ENCODE results near the gene GON4L. TPM values are rescaled to one million over a fixed set of nuclear protein-coding genes. Genes with fewer than 3 reads are reported as not detected.
A peak's percentile ranks its signal among the peaks of the same experiment; 100 is the strongest.

GON4L gene
- total and polyA plus RNA-seq, 2 of the 4 experiments (the other 2 are of a cell fraction) = 21.2 to 30.3 TPM

GRCh38 chr1:155744711-155745283, 112.2 kb downstream of the GON4L start:
- Histone ChIP-seq H3K9me1 (ENCODE audit: insufficient read depth, low read length) (0 out of 2 replicates have a peak, but pooled peaks cover 3% of the 10 kb centered on the region), H3K4me2 (ENCODE audit: low read depth, low read length) (peak overlapping the region; percentile 83), H3K56ac (ENCODE audit: extremely low read depth, insufficient read depth, low read length) (peak overlapping the region; percentile 86; the same call in 1 of the 2 replicates), H4K5ac (ENCODE audit: low read depth, low read length) (peak overlapping the region; percentile 45; the same call in 1 of the 2 replicates), H3K79me1 (ENCODE audit: low read depth in 1 of 2, low read length in 2 of 2) (peaks cover 3 to 8% of the 10 kb centered on the region in 2 experiments; a peak in 1 of 4 replicates), H2AK9ac (replicated peaks; ENCODE audit: low read depth, low read length, poor library complexity) (peak overlapping the region; percentile 13), H3K36me3 (ENCODE audit: control insufficient read depth, insufficient read depth, low read length) (peaks cover 11% of the 10 kb centered on the region; the same call in 1 of the 2 replicates), H3K27me3 (ENCODE audit: control insufficient read depth, insufficient read depth, low read length) (no peaks in the 10 kb centered on the region), H3K9ac (ENCODE audit: low read depth, low read length) (peak overlapping the region; percentile 85), H3K4me1 (ENCODE audit: control insufficient read depth, insufficient read depth, low read length) (no peaks in the 10 kb centered on the region), H2BK5ac (ENCODE audit: low read depth, low read length, poor library complexity, severe bottlenecking) (peak overlapping the region; percentile 60), H2AFZ (replicated peaks; ENCODE audit: low read length, poor library complexity) (peak overlapping the region; percentile 89), H3K18ac (ENCODE audit: low read depth, low read length) (no peak overlapping the region), H3K14ac (replicated peaks; ENCODE audit: low read depth, low read length) (peak overlapping the region; percentile 80), H3K27ac (ENCODE audit: insufficient read depth, low read length) (no peak overlapping the region), H2BK120ac (ENCODE audit: low read depth, low read length) (no peak overlapping the region), H2BK15ac (ENCODE audit: low read depth, low read length) (no peak overlapping the region), H3K4me3 (ENCODE audit: insufficient read depth, low read depth, low read length) (peak overlapping the region; percentile 60), H2BK20ac (ENCODE audit: low read depth, low read length) (no peak overlapping the region), H2AK5ac (ENCODE audit: low read depth, low read length) (peak overlapping the region; percentile 43; the same call in 1 of the 2 replicates), H3K9me3 (ENCODE audit: control insufficient read depth, insufficient read depth, low read length) (no peaks in the 10 kb centered on the region), H4K20me1 (ENCODE audit: insufficient read depth, low read length) (no peaks in the 10 kb centered on the region), H4K8ac (ENCODE audit: low read depth in 2 of 2, low read length in 2 of 2) (peak overlapping the region; percentile 65 to 79; a peak in 3 of 4 replicates), H4K91ac (ENCODE audit: insufficient read depth, low read depth, low read length) (peak overlapping the region; percentile 55; the same call in 1 of the 2 replicates), H3K4ac (ENCODE audit: low read depth, low read length) (peak overlapping the region; percentile 59), H3K23ac (ENCODE audit: low read depth, low read length) (peak overlapping the region; percentile 61; the same call in 1 of the 2 replicates)
- TF ChIP-seq SMC3 (IDR thresholded peaks at IDR 0.05; ENCODE audit: low read depth, low read length) (no peak), MAZ (IDR thresholded peaks at IDR 0.05; ENCODE audit: borderline replicate concordance, low read depth, low read length) (no peak), RCOR1 (IDR thresholded peaks at IDR 0.05; ENCODE audit: insufficient replicate concordance, low read length) (no peak)
- intact Hi-C loops (cut with micrococcal nuclease) (no loop called here), in situ Hi-C loops (cut with MboI; ENCODE audit: low sequenced_read_pairs) (no loop called here), dilution Hi-C loops (cut with HindIII; ENCODE audit: low sequenced_read_pairs, unreplicated experiment) (no loop called here)
- no CpG with 5 or more reads among the region's 9 CpGs for WGBS, 2 experiments (ENCODE audit: extremely low coverage in 2 of 2, insufficient read length in 1 of 2)
- ChIA-PET CTCF (interaction anchor here (0.6 kb wide), 1 partner anchor 63 kb away, joined by 8 read pairs; no protein-coding TSS in a partner anchor), POLR2A (ENCODE audit: unreplicated experiment) (no interaction called here)
- ATAC-seq (ENCODE audit: low read depth) = no peak
- no TSS peak for BruUV-seq (replicated peaks)
- DNase-seq = no peak

All from IMR-90 (cell line).